Motor neuron (in vitro differentiated cells): ENCODE data around the gene PRAMEF12. TPM values are rescaled to one million over a fixed set of nuclear protein-coding genes. Genes with fewer than 3 reads are reported as not detected.
"Not testable (repeated sequence)": the region's sequence is repeated elsewhere in the genome, so short reads cannot be mapped to it uniquely, and the experiment has no call there.

ENCODE experiments used
- ATAC-seq, 8 experiments: fragments of 200-7000 bp; cut with Tn5 transposase; replicated peaks in 6 of 8; 2 replicates each; pipeline ENCODE4 v1.8.0; 2021; ENCODE audit warnings: mild to moderate bottlenecking in 8 of 8, moderate library complexity in 8 of 8
- H3K27ac ChIP-seq, 2 donors: fragments of 250-450 bp; sonication (Bioruptor Pico); 2 replicates each; pipeline ENCODE4 v1.9.0; 2021; ENCODE audit warnings: antibody characterized with exemption in 2 of 2, mild to moderate bottlenecking in 2 of 2, moderate library complexity in 1 of 2
- H3K4me1 ChIP-seq, 2 donors: fragments of 250-450 bp; sonication (Bioruptor Pico); replicated peaks in 1 of 2; 2 replicates each; pipeline ENCODE4 v1.6.1; 2021; ENCODE audit warnings: antibody characterized with exemption in 2 of 2, mild to moderate bottlenecking in 2 of 2, moderate library complexity in 1 of 2
- H3K4me3 ChIP-seq, 5 donors: fragments of 250-450 bp; sonication (Bioruptor Pico); 2 replicates each; pipeline ENCODE4 v1.9.0; 2021; ENCODE audit warnings: antibody characterized with exemption in 5 of 5, mild to moderate bottlenecking in 5 of 5, moderate library complexity in 4 of 5
- WGBS, 10 experiments: fragments of 450-650 bp; shearing (Covaris generic); methylation state at CpG; one replicate each; pipeline ENCODE4 v1.0.0; 2022; 5-methylcytosine and 5-hydroxymethylcytosine counted together
- in situ Hi-C, 9 experiments: fragments of 400-800 bp; cut with MboI; loops; one replicate each; pipeline ENCODE4 v1.15.0; 2021; ENCODE audit warnings: low sequenced_read_pairs in 9 of 9, low pct_unique_long_range_greater_than_20kb in 2 of 9; ENCODE audit not compliant: unreplicated experiment in 9 of 9
- total RNA-seq, 8 experiments: library from RNA; unstranded; fragments of 300-600 nt; gene quantifications; 2 replicates each; pipeline versions ENCODE4 v1.2.3 to v1.2.4, GENCODE V29; 2022

Gene PRAMEF12
- total RNA-seq, 8 experiments from 2014 or later: 0.14 to 0.86 (median 0.21) TPM; not detected in 3

DNA sequence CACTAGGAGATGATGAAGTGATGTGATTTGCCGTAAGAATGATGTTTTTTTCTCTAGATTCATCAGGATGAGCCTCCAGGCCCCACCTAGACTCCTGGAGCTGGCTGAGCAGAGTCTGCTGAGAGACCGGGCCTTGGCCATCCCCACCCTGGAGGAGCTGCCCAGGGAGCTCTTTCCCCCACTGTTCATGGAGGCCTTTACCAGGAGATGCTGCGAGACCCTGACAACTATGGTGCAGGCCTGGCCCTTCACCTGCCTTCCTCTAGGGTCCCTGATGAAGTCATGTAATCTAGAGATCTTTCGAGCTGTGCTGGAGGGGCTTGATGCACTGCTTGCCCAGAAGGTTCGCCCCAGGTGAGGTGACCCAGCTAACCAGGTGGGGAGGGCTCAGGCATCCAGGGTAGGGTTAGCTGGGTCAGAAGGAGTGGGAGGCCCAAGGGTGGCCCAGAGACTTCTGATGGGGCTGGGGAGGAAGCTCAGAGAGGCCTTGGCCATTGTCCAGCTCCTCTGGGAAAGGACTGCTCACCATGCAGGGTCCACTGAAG lies 1.3 kb downstream of the PRAMEF12 start:
- H3K4me1 ChIP-seq: no peaks in the 10 kb centered on the region
- no peak overlapping the region for H3K4me3 ChIP-seq
- no peak overlapping the region for H3K27ac ChIP-seq
- no peak for ATAC-seq
- 35 to 86% (median 54%) methylated on average over 1 to 4 of the region's 5 CpGs; no CpG with 5 or more reads in 2 of the 10 experiments for WGBS, 10 experiments
- in situ Hi-C loops: loop anchor here in 1 of 9 experiments (25.0 kb wide), 1 partner anchor 488 kb away; no protein-coding TSS in a partner anchor

GRCh38 chr1:12775443-12775842 lies 1.9 kb downstream of the PRAMEF12 start:
- WGBS, 10 experiments: 39 to 78% (median 58%) methylated on average over 2 to 8 of the region's 8 CpGs; no CpG with 5 or more reads in 3 of the 10 experiments
- H3K27ac ChIP-seq: no peak overlapping the region
- in situ Hi-C loops: no loop called here
- H3K4me1 ChIP-seq: no peaks in the 10 kb centered on the region
- no peak for ATAC-seq
- no peak overlapping the region for H3K4me3 ChIP-seq

DNA sequence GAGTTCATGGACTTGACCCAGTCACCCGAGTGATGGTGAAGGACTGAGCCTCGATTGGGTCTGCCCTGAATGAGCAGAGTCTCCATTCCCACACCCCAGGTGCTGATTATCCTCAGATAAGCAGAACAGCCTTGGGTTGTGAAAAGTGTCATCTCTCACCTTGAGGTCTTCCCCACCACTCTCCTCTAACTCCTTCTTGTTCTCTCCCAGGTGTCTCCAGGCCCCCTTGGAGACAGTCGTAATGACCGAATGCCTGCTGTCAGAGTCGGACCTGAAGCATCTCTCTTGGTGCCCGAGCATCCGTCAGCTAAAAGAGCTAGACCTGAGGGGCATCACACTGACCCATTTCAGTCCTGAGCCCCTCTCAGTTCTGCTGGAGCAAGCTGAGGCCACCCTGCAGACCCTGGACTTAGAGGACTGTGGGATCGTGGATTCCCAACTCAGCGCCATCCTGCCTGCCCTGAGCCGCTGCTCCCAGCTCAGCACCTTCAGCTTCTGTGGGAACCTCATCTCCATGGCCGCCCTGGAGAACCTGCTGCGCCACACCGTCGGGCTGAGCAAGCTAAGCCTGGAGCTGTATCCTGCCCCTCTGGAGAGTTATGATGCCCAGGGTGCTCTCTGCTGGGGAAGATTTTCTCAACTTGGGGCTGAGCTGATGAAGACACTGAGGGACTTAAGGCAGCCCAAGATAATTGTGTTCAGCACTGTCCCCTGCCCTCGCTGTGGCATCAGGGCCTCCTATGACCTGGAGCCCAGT lies 3.4 kb downstream of the PRAMEF12 start:
- WGBS, 10 experiments: 66 to 90% (median 75%) methylated on average over 1 to 11 of the region's 15 CpGs; no CpG with 5 or more reads in 3 of the 10 experiments
- no peak for ATAC-seq
- no peak overlapping the region for H3K4me3 ChIP-seq
- H3K4me1 ChIP-seq: no peaks in the 10 kb centered on the region
- H3K27ac ChIP-seq: no peak overlapping the region
- in situ Hi-C loops: no loop called here

DNA sequence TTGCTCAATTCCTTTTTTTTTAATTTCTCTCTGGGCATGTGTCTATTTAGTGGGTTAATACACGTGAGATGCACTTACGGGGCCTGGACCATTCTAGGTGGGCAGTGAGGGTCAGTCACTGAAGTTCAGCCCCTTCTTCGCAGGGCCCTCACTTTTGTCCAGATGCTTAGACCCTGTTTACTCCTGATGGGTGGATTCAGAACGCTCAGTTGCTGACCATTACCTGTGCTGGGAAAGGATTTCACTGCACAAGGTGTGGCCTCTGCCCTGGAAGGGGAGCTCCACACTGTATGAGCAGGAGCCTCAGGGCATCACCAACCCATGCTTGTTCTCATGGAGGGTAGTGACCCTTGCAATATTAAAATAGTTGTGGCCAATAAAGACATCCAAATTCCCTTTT lies 4.5 kb downstream of the PRAMEF12 start:
- no peaks in the 10 kb centered on the region for H3K4me1 ChIP-seq
- H3K27ac ChIP-seq: no peak overlapping the region
- H3K4me3 ChIP-seq: no peak overlapping the region
- in situ Hi-C loops: no loop called here
- 42 to 92% (median 61%) methylated on average over 1 to 4 of the region's 4 CpGs; no CpG with 5 or more reads in 2 of the 10 experiments for WGBS, 10 experiments
- no peak for ATAC-seq

- Histone ChIP-seq H3K27ac (no peak overlapping the region), H3K4me1 (no peaks in the 10 kb centered on the region), H3K4me3 (no peak overlapping the region)
- 0 to 85% (median 55%) methylated on average over 1 to 6 of the region's 6 CpGs for WGBS, 10 experiments
- in situ Hi-C loops: no loop called here
- ATAC-seq: peak in 3 of 8 experiments; percentile 38 to 56 (median 54)
These were observed 5.4 kb downstream of the PRAMEF12 start for GRCh38 chr1:12778907-12779306.

DNA sequence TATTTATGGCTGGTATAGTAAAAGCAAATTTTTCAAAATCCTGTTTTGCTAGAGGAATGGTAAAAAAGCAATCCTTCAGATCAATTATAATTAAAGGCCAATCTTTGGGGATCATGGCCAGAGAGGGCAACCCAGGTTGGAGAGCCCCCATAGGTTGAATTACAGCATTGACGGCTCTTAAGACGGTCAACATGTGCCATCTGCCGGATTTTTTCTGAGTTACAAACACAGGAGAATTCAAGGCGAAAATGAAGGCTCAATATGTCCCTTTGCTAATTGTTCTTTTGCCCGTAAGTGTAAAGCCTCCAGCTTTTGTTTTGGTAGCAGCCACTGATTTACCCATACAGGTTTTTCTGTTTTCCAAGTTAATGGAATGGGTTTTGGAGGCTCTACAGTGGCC lies 8.0 kb downstream of the PRAMEF12 start:
- WGBS, 10 experiments: 33% methylated on average over 4 of the region's 5 CpGs; no CpG with 5 or more reads in 9 of the 10 experiments
- H3K4me3 ChIP-seq, in situ Hi-C loops, H3K4me1 ChIP-seq, H3K27ac ChIP-seq, ATAC-seq: not testable (repeated sequence)

DNA sequence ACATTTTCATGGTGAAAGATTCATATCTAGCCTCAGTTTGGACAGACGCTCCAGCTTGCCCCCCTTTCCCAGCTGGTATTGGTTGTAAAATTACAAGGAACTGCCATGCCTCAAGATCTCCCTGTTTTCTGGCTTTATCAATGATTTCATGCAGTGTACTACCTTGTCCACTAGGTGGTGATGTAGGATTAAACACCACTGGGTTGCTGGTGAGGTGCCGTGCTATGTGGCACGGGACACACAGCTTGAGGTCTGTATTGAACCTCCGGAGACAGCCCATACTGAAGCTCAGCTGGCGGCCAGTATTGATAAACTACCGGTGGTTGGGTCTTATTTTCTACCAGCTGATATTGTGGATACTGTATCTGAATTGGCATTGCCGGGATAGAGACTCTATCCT lies 10.2 kb downstream of the PRAMEF12 start:
- ATAC-seq: peak in 3 of 8 experiments; percentile 21 to 42 (median 31)
- WGBS, 10 experiments: 20 to 50% (median 37%) methylated on average over 1 to 2 of the region's 7 CpGs; no CpG with 5 or more reads in 6 of the 10 experiments
- in situ Hi-C loops, H3K27ac ChIP-seq, H3K4me1 ChIP-seq, H3K4me3 ChIP-seq: not testable (repeated sequence)

GRCh38 chr1:12784729-12785128 lies 11.2 kb downstream of the PRAMEF12 start:
- H3K4me1 ChIP-seq, H3K4me3 ChIP-seq, ATAC-seq, H3K27ac ChIP-seq, in situ Hi-C loops: not testable (repeated sequence)
- 20 to 100% (median 77%) methylated on average over 1 to 7 of the region's 8 CpGs; no CpG with 5 or more reads in 4 of the 10 experiments for WGBS, 10 experiments

- ATAC-seq, H3K27ac ChIP-seq, in situ Hi-C loops, H3K4me1 ChIP-seq, H3K4me3 ChIP-seq: not testable (repeated sequence)
- no CpG with 5 or more reads among the region's 5 CpGs for WGBS, 10 experiments
These were observed 17.6 kb downstream of the PRAMEF12 start, which contains the start of gene PRAMEF1 for GRCh38 chr1:12791097-12791496. Gene PRAMEF1, plus strand, starts transcription at chr1:12791397. Its CDS starts 1,831 bp downstream, at chr1:12793228.

DNA sequence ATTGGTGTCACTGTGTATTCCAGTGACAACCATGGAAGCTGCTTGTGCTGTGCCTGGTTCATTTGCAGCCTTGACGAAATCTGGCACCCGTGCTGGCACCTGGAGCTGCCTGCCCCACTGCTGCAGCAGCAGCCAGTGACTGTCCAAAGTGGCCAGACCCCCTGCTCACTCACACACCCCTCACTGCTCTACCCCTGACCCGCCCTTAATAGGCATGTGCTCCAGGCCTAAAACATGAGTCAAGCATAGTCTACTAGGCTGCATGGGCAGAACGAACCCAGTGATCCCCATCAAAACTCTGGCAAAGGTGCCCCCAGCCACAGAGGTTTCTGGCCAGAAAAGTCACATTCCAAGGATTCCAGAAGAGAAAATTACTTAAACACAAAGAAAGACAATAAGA lies 25.4 kb downstream of the PRAMEF12 start:
- Histone ChIP-seq H3K27ac (no peak overlapping the region), H3K4me3 (no peak overlapping the region), H3K4me1 (no peaks in the 10 kb centered on the region)
- in situ Hi-C loops: no loop called here
- ATAC-seq: no peak
- WGBS, 10 experiments: 0 to 39% (median 17%) methylated on average over 1 to 4 of the region's 4 CpGs; no CpG with 5 or more reads in 3 of the 10 experiments

DNA sequence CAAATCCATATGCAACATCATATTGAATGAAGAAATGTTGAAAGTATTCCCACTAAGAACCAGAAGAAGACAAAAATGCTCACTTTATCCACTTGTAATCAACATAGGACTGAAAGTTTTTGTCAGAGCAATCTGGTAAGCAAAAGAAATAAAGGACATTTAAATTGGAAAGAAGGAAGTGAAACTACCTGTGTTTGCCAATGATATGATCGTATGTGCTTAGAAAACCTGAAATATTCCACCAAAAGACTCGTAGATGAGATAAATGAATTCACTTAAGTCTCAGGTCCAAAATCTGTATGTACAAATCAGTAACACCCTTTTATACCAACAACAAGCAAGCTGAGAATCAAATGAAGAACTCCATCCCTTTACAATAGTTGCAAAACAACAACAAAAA lies 26.2 kb downstream of the PRAMEF12 start:
- in situ Hi-C loops: no loop called here
- ATAC-seq: no peak
- H3K4me1 ChIP-seq: no peaks in the 10 kb centered on the region
- WGBS, 10 experiments: 0 to 61% (median 31%) methylated on average over 1 to 2 of the region's 2 CpGs; no CpG with 5 or more reads in 1 of the 10 experiments
- H3K27ac ChIP-seq: no peak overlapping the region
- H3K4me3 ChIP-seq: no peak overlapping the region

DNA sequence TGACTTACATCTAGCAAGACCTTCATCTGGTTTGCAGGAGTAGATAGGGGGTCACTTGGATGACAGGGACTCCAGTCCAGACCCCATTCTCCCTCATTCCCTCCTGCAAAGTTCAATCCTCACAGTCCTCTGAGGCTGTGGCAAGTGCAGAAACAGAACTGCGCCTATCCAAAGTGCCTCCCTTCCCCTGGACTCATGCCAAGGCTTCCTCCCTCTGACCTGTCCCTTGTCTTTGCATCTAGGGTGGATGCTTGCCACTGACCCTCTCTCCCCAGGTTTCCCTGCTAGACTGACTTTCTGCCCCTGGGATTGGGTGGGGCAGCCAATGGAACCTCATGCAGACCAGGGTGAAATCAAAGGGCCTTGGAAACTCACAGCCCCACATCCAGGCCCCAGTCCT lies 36.4 kb downstream of the PRAMEF12 start:
- WGBS, 10 experiments: 0 to 80% (median 50%) methylated on average over 1 of the region's 1 CpG; no CpG with 5 or more reads in 5 of the 10 experiments
- no peak for ATAC-seq
- in situ Hi-C loops: no loop called here
- Histone ChIP-seq H3K4me3 (no peak overlapping the region), H3K27ac (no peak overlapping the region), H3K4me1 (no peaks in the 10 kb centered on the region)

GRCh38 chr1:12810691-12811408 lies 37.3 kb downstream of the PRAMEF12 start:
- H3K4me1 ChIP-seq: no peaks in the 10 kb centered on the region
- H3K27ac ChIP-seq: no peak overlapping the region
- ATAC-seq: no peak
- 0 to 92% (median 28%) methylated on average over 1 to 5 of the region's 5 CpGs; no CpG with 5 or more reads in 1 of the 10 experiments for WGBS, 10 experiments
- in situ Hi-C loops: no loop called here
- no peak overlapping the region for H3K4me3 ChIP-seq
